ENCODE data around the gene USP10.

DNA sequence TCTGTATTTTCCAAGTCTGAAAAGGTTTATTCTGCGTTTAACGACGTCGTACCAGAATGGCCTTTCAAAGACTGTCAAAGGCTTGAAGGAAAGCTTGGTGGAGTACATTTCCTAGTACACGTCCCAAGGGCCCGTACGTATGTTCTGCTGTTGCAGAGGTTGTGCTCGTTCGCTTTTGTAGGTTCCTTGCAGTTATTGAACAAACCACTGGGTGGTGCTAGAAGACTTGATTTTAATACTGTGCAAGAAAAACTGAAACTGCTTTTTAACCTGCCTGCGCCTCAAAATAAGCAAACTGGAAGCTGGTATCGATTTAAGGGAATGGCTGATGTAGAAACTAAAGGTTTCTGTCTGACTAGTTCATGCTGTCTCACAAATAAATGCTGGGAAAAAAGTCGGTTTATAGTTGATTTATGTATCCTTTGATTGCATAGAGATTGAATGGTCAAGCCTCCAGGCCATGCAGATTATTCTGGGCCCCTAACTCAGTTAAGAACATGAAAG is 54.6 kb downstream of the USP10 start:
- TF ChIP-seq KDM1A (IDR thresholded peaks at IDR 0.05; ENCODE audit: low read depth): no peak
- TF ChIP-seq, protein P1, sequence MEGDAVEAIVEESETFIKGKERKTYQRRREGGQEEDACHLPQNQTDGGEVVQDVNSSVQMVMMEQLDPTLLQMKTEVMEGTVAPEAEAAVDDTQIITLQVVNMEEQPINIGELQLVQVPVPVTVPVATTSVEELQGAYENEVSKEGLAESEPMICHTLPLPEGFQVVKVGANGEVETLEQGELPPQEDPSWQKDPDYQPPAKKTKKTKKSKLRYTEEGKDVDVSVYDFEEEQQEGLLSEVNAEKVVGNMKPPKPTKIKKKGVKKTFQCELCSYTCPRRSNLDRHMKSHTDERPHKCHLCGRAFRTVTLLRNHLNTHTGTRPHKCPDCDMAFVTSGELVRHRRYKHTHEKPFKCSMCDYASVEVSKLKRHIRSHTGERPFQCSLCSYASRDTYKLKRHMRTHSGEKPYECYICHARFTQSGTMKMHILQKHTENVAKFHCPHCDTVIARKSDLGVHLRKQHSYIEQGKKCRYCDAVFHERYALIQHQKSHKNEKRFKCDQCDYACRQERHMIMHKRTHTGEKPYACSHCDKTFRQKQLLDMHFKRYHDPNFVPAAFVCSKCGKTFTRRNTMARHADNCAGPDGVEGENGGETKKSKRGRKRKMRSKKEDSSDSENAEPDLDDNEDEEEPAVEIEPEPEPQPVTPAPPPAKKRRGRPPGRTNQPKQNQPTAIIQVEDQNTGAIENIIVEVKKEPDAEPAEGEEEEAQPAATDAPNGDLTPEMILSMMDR (IDR thresholded peaks at IDR 0.05): peak; percentile 89
- TF ChIP-seq PHF8 (IDR thresholded peaks at IDR 0.05; ENCODE audit: borderline replicate concordance, low read depth): no peak
- no peak for TF ChIP-seq EHMT2 (IDR thresholded peaks at IDR 0.05; ENCODE audit: low read depth)
- TF ChIP-seq CEBPB (IDR thresholded peaks at IDR 0.05): no peak
- TF ChIP-seq JUNB (IDR thresholded peaks at IDR 0.05): no peak

Measured in A549 (cell line).